IPS DF 6.9 (cell line): ENCODE results near the gene INO80E.

Experiments used
- DNase-seq: peaks from one replicate; pipeline ENCODE4 v3.0.0-alpha.2; 2013; ENCODE audit warnings: low read depth, low spot score
- H3K27ac ChIP-seq: one replicate; pipeline ENCODE4 v1.5.1; 2013; ENCODE audit warnings: low read length, control low read depth
- H3K27me3 ChIP-seq: 2 replicates; pipeline ENCODE4 v1.6.1; 2013; ENCODE audit warnings: mild to moderate bottlenecking, low read length; ENCODE audit not compliant: control insufficient read depth, insufficient read depth
- H3K36me3 ChIP-seq: 2 replicates; pipeline ENCODE4 v1.6.1; 2013; ENCODE audit warnings: low read length; ENCODE audit not compliant: control insufficient read depth, insufficient read depth
- H3K4me1 ChIP-seq: 2 replicates; pipeline ENCODE4 v1.6.1; 2013; ENCODE audit warnings: low read length; ENCODE audit not compliant: control insufficient read depth, insufficient read depth
- H3K4me3 ChIP-seq: 2 replicates; pipeline ENCODE4 v1.5.1; 2013; ENCODE audit warnings: mild to moderate bottlenecking, low read length
- H3K9me3 ChIP-seq: 2 replicates; pipeline ENCODE4 v1.6.1; 2013; ENCODE audit warnings: low read length, inconsistent platforms; ENCODE audit not compliant: control insufficient read depth, insufficient read depth
- WGBS: extraction: QIAGEN DNeasy Blood & Tissue Kit; methylation state at CpG from one replicate; pipeline ENCODE4 v1.1.7; 2013; ENCODE audit warnings: mixed read lengths, missing lambda C conversion rate; ENCODE audit not compliant: insufficient read length, insufficient coverage; 5-methylcytosine and 5-hydroxymethylcytosine counted together

INO80E gene

GRCh38 chr16:29993191-29993902 is 2.7 kb upstream of the INO80E start:
- H3K36me3 ChIP-seq: peaks cover 5% of the 10 kb centered on the region
- no peak for DNase-seq
- H3K4me3 ChIP-seq: no peak overlapping the region
- H3K27me3 ChIP-seq: no peaks in the 10 kb centered on the region
- WGBS: no CpG with 5 or more reads among the region's 25 CpGs
- H3K27ac ChIP-seq: no peak overlapping the region
- H3K4me1 ChIP-seq: no peaks in the 10 kb centered on the region; the same call in none of the 2 replicates
- H3K9me3 ChIP-seq: no peaks in the 10 kb centered on the region

DNA sequence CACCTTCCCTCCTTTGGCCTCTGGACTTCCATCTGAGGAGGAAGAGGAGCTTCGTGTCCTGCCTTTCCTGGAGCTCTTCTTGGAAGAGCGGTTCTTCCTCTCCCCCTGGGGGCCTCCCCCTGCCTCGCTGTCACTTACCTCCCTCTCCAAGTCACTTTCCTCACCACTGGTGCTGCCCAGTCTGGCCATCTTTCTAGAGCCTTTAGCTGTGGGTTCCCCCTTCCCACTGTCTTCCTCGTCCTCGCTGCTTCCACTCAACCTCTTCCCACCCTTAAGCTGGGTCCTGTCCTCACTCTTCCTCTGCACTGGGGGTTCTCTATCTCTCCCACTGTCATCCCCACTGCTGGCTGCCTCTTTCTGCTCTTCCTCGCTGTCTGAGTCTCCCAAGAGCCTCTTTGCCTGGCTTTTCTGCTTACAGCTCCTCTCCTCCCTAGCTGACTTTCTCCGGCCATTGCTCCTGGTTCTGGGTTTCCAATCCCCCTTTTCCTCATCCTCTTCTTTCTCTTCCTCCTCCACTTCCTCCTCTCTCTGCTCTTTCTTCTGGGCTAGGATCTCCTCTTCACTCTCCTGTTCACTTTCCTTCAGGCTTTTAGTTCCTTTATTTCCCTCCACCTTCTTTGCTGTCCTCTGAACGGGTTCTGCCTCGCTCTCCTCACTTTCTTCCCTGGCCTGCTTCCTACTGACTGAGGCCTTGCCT is 2.0 kb upstream of the INO80E start:
- no CpG with 5 or more reads among the region's 9 CpGs for WGBS
- no peak for DNase-seq
- no peaks in the 10 kb centered on the region for H3K9me3 ChIP-seq
- H3K4me1 ChIP-seq: no peaks in the 10 kb centered on the region; the same call in none of the 2 replicates
- H3K27ac ChIP-seq: no peak overlapping the region
- peaks cover 5% of the 10 kb centered on the region for H3K36me3 ChIP-seq
- no peak overlapping the region for H3K4me3 ChIP-seq
- no peaks in the 10 kb centered on the region for H3K27me3 ChIP-seq

DNA sequence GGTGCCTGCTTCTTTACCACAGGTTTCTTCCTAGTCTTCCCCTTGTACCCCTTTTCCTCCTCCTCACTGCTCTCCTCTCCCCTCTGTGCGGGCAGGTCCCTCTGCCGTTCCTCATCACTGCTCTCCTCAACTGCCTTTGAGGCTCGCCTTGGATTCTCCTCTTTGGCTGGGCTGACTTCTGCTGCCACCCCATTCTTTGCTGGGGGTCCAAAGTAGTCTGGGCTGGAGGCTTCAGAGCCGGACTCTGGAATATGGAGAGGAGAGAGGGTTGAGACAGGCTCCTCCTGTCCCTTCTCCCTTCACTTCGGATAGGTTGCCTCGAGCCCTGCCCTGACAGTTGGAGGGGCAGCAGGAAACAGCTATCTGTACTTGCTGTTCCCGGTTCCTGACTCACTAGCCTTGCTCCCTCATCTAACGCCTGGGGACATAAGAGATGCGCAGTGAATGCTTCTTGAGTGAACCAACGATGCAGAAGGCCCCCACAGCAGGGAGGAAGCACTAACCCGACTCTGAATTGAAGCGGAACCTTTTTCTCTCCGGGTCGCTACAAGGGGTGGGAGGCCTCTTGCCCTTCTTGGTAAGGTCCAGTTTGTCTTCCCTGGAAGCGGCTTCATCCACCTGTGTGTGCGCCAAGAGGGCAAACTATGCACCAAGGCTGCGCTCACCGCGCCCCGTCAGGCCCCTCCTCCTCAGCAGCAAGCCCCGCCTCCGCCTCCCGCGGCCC is 1.3 kb upstream of the INO80E start:
- peak overlapping the region; percentile 73; the same call in 1 of the 2 replicates for H3K4me3 ChIP-seq
- H3K4me1 ChIP-seq: no peaks in the 10 kb centered on the region; the same call in none of the 2 replicates
- no peak overlapping the region for H3K27ac ChIP-seq
- peaks cover 5% of the 10 kb centered on the region for H3K36me3 ChIP-seq
- DNase-seq: no peak
- H3K27me3 ChIP-seq: no peaks in the 10 kb centered on the region
- no peaks in the 10 kb centered on the region for H3K9me3 ChIP-seq
- WGBS: no CpG with 5 or more reads among the region's 24 CpGs

GRCh38 chr16:29995324-29995910 is 624 bp upstream of the INO80E start, which contains the start of gene HIRIP3:
Gene HIRIP3 (minus strand): TSS chr16:29995617. CDS start chr16:29995605, 12 bp downstream.
- H3K4me1 ChIP-seq: no peaks in the 10 kb centered on the region; the same call in none of the 2 replicates
- H3K36me3 ChIP-seq: peaks cover 5% of the 10 kb centered on the region
- no peak for DNase-seq

DNA sequence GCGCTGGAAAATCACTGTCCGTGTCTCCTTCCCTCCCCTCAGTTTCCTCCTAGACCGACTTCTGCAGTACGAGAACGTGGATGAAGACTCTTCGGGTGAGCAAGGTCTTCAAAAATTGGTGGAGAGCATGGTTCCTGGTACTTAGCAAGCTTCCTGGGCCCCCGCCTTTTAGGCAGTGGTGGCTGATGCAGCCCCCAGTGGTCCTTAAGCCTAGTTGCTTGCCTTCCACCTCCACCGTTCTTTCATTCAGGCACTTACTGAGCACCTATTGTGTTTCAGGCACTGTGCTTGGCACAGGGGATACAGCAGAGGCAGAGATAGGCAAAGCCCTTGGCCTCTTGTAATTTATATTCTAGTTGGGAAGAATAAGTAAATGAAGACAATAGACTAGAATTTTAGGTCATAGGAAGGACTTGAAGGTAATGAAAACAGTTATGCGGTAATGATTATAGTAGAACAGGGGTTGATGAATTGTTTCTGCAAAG is 767 bp downstream of the INO80E start:
- peak overlapping the region; percentile 73 for H3K4me3 ChIP-seq
- DNase-seq: no peak
- 100% methylated on average over 1 of the region's 9 CpGs for WGBS
- H3K36me3 ChIP-seq: peaks cover 5% of the 10 kb centered on the region
- H3K9me3 ChIP-seq: no peaks in the 10 kb centered on the region
- H3K4me1 ChIP-seq: no peaks in the 10 kb centered on the region; the same call in none of the 2 replicates
- no peak overlapping the region for H3K27ac ChIP-seq
- H3K27me3 ChIP-seq: no peaks in the 10 kb centered on the region

More at GRCh38 chr16:29995324-29995910, 624 bp upstream of the INO80E start, which contains the start of gene HIRIP3:
- Histone ChIP-seq H3K9me3 (no peaks in the 10 kb centered on the region), H3K27me3 (no peaks in the 10 kb centered on the region), H3K4me3 (peak within 1 kb of the TSS; percentile 73), H3K27ac (no peak within 1 kb of the TSS)
- WGBS: no CpG with 5 or more reads among the region's 53 CpGs

GRCh38 chr16:29999605-30000004 is 3.6 kb downstream of the INO80E start:
- no peak overlapping the region for H3K4me3 ChIP-seq
- H3K9me3 ChIP-seq: no peaks in the 10 kb centered on the region
- H3K27me3 ChIP-seq: no peaks in the 10 kb centered on the region
- H3K27ac ChIP-seq: no peak overlapping the region
- WGBS: no CpG with 5 or more reads among the region's 6 CpGs
- H3K36me3 ChIP-seq: peaks cover 15% of the 10 kb centered on the region
- no peak for DNase-seq
- no peaks in the 10 kb centered on the region; the same call in none of the 2 replicates for H3K4me1 ChIP-seq

GRCh38 chr16:30000735-30001631 is 4.9 kb downstream of the INO80E start:
- peaks cover 17% of the 10 kb centered on the region for H3K36me3 ChIP-seq
- no peaks in the 10 kb centered on the region for H3K9me3 ChIP-seq
- H3K27ac ChIP-seq: no peak overlapping the region
- no CpG with 5 or more reads among the region's 33 CpGs for WGBS
- no peaks in the 10 kb centered on the region; the same call in none of the 2 replicates for H3K4me1 ChIP-seq
- H3K27me3 ChIP-seq: no peaks in the 10 kb centered on the region
- DNase-seq: no peak
- H3K4me3 ChIP-seq: no peak overlapping the region

DNA sequence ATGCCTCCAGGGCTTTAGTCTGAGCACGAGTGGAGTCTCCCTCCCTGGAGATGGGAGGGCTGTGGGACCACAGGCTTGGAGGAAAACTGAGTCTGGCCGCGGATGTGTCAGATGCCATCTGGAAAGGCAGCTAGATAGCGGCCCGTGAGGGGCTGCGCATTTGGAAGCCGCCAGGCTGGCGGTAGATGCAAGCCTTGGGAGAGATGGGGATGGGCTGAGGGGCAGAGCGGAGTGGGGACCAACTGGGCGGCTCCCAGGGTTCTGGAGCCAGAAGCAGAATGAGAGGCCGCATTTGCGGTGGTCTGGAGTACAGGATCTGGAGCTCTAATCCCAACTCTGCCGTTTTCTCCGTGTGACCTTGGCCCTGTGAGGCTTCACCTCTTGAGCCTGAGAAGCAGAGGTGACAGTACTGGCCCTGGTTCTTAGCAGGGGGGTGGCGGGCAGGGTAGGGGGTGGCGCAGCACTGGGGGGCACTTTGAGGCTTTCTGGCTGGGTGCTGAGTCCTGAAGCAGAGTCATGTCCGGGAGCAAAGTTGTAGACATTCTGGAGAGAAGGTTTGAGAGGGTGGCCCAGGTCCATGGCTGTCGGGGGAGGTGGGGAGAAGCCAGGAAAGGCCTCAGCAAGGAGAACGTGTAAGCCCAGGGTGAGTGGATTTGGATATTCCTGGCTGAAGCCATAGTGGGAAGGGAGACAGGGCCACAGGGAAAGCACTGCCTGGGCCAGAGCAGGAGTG is 6.7 kb downstream of the INO80E start:
- no peaks in the 10 kb centered on the region; the same call in 1 of the 2 replicates for H3K4me1 ChIP-seq
- peaks cover 19% of the 10 kb centered on the region for H3K36me3 ChIP-seq
- no peaks in the 10 kb centered on the region for H3K9me3 ChIP-seq
- H3K4me3 ChIP-seq: no peak overlapping the region
- WGBS: no CpG with 5 or more reads among the region's 19 CpGs
- H3K27ac ChIP-seq: no peak overlapping the region
- DNase-seq: no peak
- no peaks in the 10 kb centered on the region for H3K27me3 ChIP-seq
